Stimulated activated CD8-positive, alpha-beta memory T cell treated with anti-CD3 and anti-CD28 coated beads, Interleukin-7, amount 100 ng/mL, for 4 hours (primary cell): Measurements from ENCODE around the gene ZFP1.
"Not testable (repeated sequence)": the region's sequence is repeated elsewhere in the genome, so short reads cannot be mapped to it uniquely, and the experiment has no call there.

Experiments used
- DNase-seq, 2 donors: peaks; one replicate each; pipeline ENCODE4 v3.0.0-alpha.2; 2020; ENCODE audit warnings: low read depth in 2 of 2

ZFP1 gene

DNA sequence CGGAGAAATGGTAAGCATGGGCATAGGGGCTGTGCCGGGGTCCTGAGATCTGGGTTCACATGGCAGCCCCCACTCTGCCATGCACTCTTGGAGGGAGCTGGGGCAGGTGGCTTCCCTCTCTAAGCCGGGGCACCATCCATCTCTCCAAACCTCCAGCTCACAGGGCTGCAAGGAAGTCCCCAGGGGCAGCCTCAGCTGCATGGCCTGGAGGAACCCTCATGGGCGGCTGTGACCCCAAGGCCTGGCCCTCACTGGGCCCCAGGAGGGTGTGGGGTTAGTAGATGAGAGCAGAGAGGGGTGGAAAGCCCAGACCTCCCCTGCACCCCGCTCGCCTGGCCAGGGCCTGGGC is 56.1 kb downstream of the ZFP1 start:
- DNase-seq: no peak

DNA sequence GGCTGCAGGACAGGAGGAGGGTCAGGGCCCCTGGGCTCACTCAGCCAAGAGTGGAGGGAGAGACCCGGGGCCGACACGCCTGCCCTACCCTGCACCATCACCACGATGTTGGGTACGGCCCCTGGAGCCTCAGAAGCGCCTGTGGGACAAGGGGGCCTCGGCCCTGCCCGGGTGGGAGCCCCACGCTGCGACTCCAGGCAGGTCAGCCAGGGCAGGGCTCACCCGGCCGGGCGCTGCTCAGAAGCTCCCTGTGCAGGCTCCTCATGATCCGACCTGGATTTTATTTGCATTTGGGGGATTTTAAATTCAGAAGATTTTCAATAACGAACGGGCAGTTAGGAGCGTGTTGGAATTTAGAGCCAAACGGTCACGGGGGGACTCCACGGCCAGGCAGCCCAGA is 56.6 kb downstream of the ZFP1 start:
- DNase-seq: not testable (repeated sequence)

DNA sequence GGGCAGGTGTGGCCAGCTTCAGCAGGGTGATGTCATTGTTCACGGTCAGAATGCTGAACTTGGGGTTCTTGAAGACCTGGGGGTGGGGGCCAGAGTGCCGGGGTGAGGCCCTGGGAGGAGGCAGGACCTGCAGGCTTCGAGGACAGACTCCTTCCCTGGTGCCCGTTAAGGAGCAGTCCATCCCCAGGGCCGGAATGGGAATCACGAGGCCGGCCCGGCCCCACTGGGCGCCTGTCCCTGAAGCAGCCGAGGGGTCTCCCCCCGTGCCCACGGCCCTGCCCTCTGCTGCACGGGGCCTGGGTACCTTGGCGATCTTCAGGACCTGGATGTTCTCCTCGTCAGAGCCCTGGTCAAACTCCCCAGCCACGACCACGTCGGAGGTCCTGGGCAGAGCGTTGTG is 57.1 kb downstream of the ZFP1 start:
- not testable (repeated sequence) for DNase-seq

DNA sequence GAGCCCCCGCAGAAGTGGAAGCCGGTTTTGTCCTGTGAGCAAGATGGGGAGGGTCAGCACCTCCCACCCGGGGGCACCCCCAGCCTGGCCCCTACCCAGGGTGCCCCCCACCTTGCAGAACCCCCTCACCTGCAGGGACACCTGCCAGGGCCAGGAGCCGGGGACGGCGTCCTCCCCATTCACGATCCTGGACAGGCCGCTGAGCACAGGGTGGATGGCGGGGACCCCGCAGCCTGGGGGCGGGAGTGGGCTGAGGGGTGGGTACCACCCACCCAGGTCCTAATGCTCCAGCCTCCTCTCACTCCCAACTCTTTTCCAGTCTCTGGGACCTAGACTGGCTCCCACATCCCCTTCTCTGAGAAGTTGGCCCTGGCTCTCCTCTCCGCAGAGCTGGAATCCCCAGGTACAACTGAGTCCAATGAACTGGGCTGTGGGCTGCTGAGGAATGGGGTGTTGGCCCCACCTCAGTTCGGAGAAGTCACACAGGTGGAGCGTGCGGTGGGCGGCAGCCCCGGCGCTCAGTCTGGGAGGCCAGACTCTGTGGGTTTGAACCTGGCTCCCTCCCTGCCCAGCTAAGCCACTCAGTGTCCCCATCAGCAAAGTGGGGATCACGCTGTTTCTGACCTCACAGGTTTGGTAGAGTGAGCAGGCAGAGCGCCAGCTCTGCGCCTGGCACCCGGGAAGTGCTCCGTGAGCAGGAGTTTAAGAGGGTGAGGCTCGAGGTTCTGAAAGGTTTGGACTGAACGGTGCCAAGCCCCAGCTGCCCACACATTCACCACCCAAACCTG is 57.8 kb downstream of the ZFP1 start:
- DNase-seq: not testable (repeated sequence)

DNA sequence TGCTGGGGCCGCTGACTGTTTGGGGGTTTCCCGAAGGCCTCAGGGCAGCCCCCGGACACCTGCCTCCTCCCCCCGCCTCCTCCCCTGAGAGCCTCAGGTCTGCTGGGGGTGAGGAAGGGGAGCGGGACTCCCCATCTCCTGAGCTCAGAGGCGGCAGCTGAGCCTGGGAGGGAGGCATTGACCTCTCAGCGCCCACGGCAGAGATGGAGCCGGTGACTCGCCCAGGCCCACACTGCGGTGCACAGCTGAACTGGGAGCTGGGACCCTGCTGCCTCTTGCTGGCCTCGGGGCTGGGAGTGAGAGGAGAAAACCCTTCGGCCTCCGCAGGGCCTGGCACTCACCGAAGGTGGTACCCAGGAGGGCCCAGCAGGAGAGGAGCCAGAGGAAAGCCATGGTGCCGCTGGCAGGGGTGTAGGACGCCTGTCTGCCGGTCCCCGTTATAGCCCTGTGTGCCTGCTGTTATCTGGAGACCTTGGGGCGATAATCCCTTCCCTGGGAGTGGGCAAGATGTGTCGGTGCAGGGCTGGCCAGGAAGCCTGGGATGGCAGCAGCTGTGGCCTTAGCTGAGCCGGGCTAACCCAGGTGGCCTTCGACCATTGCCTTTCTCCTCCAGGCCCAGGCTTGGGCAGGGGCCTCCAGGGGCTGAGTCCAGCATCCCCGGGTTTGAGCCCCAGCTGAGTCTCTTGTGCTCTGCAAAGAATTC is 58.6 kb downstream of the ZFP1 start, which contains the start of gene CTRB2:
Gene CTRB2 (minus strand): TSS at position 413 of the 703 bp plus-strand sequence. CDS start 20 bp downstream, at position 393.
- no peak for DNase-seq

DNA sequence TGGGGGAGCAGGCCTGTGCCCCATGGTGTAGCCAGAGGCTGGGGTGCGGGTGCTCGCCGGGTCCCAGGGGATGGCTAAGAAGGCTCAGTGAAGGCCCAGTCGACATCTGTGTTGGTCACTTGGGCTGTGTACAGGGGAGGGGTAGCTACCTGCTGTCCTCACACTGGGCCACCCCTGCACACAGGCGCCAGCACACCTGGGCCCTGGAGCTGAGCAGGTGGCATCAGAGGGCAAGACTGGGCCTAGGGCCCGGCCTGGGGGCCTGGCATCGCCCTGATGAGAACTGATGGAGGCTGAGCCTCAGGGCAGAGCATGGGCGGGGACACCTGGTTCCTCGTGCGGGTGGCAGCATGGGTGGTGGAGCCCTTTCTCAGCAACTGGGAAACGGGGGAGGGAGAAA is 59.5 kb downstream of the ZFP1 start:
- DNase-seq: no peak

DNA sequence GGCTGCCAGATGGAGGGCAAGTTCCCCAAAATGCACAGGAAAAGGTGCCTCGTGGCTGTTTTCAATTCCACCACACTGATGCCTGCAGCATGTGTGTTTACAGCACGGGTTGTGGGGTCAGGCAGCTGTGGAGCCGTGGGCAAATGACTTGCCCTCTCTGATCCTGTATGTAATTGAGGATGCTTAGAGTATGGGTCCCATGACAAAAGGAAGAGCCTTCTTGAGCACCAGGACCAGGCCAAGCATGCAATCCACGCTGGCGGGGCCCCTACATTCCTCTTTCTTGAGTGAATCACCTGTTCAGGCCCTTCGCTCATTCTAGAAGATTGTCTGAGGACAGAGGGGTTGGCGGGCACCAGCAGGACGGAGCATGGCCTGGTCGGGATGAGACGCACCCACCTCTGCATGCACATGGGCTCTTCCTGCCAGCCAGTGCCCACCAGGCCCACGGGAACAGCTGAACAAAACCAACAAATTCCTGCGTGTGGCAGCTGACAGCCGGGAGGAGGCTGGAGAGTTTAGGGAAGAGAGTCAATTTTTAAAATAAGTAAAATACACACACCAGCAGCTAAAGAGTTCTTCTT is 60.0 kb downstream of the ZFP1 start:
- no peak for DNase-seq

DNA sequence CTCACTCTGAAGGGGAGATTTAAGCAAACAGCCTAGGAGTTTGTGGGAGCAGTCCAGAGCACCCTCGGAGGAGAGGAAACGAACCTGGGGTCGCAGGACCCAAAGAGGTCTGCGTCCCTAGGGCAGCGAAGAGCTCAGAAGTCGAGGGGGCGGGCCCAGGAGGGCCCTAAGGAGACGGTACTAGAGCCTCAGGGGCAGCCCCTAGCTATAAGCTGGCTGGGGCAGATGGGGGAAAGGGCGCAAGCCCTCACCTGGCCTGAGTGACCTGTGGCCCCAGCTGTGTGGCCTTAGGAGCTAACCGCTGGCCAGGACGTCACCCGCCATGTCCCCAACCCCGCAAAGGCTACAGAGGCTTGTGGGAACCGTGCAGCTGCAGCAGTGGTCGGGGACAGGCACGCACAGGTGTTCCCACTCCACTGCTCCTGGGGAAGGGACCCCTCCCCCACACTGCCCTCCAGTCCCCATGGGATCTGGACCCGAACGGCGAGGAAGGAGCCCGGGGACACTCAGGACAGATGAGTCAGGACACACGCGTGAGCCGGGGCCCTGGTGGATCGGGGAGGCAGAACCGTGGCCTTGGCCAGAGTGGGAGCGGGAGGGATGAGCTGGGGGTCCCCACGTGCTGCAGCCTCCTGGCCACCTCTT is 60.7 kb downstream of the ZFP1 start:
- DNase-seq: no peak

DNA sequence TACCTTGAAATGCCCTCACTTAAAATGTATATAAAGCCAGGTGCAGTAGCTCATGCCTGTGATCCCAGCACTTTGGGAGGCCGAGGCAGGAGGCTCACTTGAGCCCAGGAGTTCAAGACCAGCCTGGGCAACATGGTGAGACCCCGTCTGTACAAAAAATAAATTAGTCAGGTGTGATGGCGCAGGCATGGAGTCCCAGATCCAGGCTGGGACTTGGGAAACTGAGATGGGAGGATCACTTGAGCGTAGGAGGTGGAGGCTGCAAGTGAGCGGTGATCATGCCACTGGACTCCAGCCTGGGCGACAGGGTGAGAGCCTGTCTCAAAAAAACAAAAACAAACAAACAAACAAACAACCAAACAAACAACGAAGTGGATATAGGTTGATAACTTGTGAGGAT is 61.2 kb downstream of the ZFP1 start:
- DNase-seq: not testable (repeated sequence)

DNA sequence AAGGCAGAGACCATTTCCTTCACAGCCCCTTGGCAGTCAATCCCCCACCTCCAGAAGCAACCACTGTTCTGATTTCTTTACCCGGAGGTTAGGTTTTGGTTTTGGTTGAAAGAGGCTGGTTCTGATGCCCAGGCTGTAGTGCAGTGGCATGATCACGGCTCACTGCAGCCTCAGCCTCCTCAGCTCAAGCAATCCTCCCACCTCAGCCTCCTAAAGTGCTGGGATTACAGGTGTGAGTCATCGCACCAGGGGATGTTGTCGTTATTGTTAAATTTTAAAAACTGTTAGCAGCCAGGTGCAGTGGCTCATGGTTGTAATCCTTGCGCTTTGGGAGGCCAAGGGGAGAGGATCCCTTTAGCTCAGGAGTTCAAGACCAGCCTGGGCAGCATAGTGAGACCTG is 61.6 kb downstream of the ZFP1 start:
- no peak for DNase-seq

DNA sequence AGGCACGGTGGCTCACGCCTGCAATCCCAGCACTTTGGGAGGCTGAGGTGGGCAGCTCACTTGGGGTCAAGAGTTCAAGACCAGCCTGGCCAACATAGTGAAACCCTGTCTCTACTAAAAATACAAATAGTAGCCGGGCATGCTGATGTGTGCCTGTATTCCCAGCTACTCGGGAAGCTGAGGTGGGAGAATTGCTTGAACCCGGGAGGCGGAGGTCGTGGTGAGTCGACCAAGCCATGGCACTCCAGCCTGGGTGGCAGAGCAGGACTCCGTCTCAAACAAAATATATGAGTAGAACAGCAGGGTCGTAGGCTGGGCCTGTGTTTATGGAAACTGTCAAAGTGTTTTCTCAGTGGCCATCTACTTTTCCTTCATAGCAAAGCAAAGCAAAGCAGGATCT is 63.0 kb downstream of the ZFP1 start:
- DNase-seq: not testable (repeated sequence)

DNA sequence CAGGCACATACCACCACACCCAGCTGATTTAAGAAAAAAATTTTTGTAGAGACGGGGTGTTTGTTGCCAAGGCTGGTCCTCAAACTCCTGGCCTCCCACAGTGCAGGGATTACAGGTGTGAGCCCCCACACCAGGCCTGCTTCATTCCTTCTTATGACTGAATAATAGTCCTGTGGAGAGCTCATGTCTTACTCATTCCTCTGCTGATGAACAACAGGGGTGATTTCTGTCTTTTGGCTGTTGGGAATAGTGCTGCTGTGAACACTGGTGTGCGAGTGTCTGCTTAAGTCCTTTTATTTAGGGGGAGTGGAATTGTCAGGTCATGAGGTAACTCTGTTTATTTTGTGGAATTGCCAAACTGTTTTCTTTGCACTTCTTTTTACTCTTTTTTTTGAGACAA is 67.8 kb downstream of the ZFP1 start:
- DNase-seq: no peak

DNA sequence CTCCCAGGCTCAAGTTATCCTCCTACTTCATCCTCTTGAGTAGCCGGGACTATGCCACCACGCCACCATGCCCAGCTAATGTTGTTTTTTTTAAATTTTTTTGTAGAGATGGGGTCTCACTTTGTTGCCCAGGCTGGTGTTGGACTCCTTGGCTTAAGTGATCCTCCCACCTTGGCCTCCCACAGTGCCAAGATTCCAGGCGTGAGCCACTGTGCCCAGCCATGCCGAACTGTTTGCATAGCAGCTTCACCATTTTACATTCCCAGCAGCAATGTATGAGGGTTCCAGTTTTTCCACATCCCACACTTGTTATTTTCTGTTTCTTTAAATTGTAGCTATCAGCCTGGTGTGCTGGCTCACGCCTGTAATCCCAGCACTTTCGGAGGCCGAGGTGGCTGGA is 68.3 kb downstream of the ZFP1 start:
- no peak for DNase-seq

DNA sequence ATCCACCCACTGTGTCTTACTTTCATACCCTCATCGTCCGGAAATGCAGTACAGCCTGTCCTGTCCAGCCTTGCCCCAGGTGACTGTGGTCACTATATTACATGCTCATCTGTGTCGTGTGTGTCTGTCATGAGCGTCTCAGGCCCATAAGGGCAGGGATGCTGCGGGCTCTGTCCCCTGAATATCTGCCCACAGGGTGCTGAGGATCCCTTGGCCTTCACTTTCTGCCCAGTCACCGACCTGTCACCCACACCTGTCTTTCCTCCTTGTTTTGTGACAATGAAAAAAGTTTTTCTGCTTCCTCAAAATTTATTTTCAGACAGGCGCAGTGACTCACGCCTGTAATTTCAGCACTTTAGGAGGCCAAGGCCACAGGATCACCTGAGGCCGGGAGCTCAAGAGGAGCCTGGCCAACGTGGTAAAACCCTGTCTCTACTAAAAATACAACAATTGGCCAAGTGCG is 69.1 kb downstream of the ZFP1 start:
- no peak for DNase-seq

DNA sequence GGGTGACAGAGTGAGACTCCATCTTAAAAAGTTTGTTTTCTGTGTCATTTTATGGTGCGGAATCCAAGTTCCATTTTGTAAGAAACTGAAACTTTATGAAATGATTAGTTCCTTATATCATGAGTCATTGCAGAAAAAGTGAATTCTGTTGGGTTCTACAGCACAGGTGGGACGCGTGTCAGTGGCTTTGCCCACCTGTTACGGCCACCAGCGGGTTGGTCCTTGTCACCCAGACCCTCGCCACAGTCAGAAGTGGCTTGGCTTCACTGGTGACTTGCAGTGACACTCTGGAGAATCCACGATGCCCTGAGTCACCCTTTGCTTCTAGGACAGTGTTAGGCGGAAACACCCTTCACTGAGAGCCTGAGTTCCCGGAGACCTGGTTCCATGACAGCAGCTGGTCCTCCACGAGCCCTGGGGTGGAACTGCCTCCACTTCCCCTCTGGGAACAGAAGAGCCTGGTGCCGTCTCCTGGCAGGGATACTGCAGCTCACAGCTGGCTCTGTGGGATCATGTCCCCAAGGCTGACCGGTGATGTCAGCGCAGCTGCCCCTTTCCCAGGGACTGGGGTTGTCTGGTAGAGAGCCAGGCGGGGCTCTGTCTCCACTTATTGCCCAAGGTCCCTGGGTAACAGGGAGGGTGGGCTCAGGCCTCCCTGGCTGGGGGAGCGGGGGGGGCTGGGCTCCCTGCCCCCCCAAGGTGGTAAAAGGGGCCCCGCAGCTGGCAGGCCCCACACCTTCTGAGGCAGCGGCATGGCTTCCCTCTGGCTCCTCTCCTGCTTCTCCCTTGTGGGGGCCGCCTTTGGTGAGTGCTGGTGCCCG is 70.1 kb downstream of the ZFP1 start, which contains the start of gene CTRB1:
Gene CTRB1 (plus strand): TSS at position 733 of the 821 bp plus-strand sequence. CDS start 20 bp downstream, at position 753.
- no peak for DNase-seq

DNA sequence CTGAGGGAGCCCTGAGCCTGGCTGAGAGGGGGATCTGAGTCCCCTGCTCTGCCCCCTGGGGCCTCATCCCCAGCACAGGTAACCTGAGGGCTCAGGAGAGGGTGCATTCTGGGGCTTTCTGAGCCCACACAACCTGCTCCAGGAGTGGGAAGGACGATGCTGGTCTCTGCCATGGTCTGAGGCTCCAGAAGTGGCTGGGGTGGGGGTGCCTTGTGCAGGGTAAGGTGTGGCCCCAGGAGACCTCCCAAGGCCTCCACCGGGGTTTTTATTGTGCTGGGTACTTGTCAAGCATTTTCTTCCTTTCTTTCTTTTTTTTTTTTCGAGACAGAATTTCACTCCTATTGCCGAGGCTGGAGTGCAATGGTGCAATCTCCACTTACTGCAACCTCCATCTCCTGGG is 70.8 kb downstream of the ZFP1 start:
- DNase-seq: no peak

DNA sequence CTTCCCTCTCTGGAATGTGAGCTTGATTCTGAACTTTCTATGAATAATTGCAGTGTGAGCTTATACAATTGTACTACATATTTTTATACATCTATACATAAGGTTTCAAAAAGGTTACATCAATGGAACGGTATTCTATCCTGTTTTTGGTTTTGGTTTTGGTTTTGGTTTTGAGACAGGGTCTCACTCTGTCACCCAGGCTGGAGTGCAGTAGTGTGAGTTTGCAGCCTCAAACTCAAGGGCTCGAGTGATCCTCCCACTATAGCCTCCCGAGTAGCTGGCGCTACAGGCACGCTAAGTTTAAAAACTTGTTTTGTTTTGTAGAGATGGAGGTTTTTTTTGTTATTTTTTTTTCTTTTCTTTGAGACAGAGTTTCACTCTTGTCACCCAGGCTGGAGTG is 71.5 kb downstream of the ZFP1 start:
- no peak for DNase-seq
